K562 (cell line): Measurements from ENCODE around the gene DNAJC6. TPM values are rescaled to one million over a fixed set of nuclear protein-coding genes. Genes with fewer than 3 reads are reported as not detected.

Source experiments
- CTCFL ChIP-seq: IDR thresholded peaks from 2 replicates; pipeline ENCODE4 v1.6.1; 2011; ENCODE audit warnings: borderline replicate concordance, low read depth, mild to moderate bottlenecking, moderate library complexity, low read length; ENCODE audit not compliant: insufficient read depth, poor library complexity, severe bottlenecking
- FUS ChIP-seq: fragments of 200-400 bp; formaldehyde crosslinking; optimal IDR thresholded peaks from 2 replicates; pipeline ENCODE3; 2017; ENCODE audit warnings: low read depth, low read length
- KDM4B ChIP-seq, 2 experiments: fragments of 450-650 bp in 1 of 2; sonication (generic) in 1 of 2; IDR thresholded peaks; 2 replicates each; pipeline ENCODE4 v1.6.1; 2016 to 2017; ENCODE audit warnings: borderline replicate concordance in 2 of 2, antibody characterized with exemption in 1 of 2, low read depth in 1 of 2, mild to moderate bottlenecking in 1 of 2
- KLF1 ChIP-seq: fragments of 450-650 bp; IDR thresholded peaks from 2 replicates; pipeline ENCODE4 v1.6.1; 2016; ENCODE audit warnings: missing genetic modification characterization, missing compliant biosample characterization
- MITF ChIP-seq: IDR thresholded peaks from 2 replicates; pipeline ENCODE4 v1.6.1; 2014; ENCODE audit warnings: antibody characterized with exemption
- PTBP1 ChIP-seq: fragments of 200-400 bp; formaldehyde crosslinking; IDR thresholded peaks from 2 replicates; pipeline ENCODE4 v1.6.1; 2017; ENCODE audit warnings: low read depth, low read length
- RBM25 ChIP-seq: fragments of 200-400 bp; formaldehyde crosslinking; IDR thresholded peaks from 2 replicates; pipeline ENCODE4 v1.6.1; 2018; ENCODE audit warnings: low read length, low read depth, moderate library complexity; ENCODE audit not compliant: severe bottlenecking
- RBM39 ChIP-seq: fragments of 200-400 bp; formaldehyde crosslinking; optimal IDR thresholded peaks from 2 replicates; pipeline ENCODE3; 2018; ENCODE audit warnings: low read depth, low read length
- RUNX1 ChIP-seq: sonication (generic); IDR thresholded peaks from 2 replicates; pipeline ENCODE4 v1.6.1; 2016; ENCODE audit warnings: antibody characterized with exemption, low read depth
- ZBTB7A ChIP-seq: IDR thresholded peaks from 2 replicates; pipeline ENCODE4 v1.6.1; 2011; ENCODE audit warnings: low read depth, mild to moderate bottlenecking, low read length, moderate library complexity, borderline replicate concordance; ENCODE audit not compliant: control insufficient read depth
- ZNF121 ChIP-seq: sonication (generic); formaldehyde crosslinking; conservative IDR thresholded peaks from 2 replicates; pipeline ENCODE4 v1.8.0; 2022; ENCODE audit warnings: missing genetic modification reagents
- polyA plus RNA-seq, 8 experiments: library from polyadenylated mRNA; depleted of rRNA in 4 of 8; stranded (reverse) in 5 of 8; unstranded in 3 of 8; fragments of >200 nt; fragmentation: Nextera tagmentation in 2 of 8; fragmentation: Illumina TruSeq in 1 of 8; extraction: Ambion mirVana in 2 of 8; extraction: Trizol in 1 of 8; gene quantifications; 2 replicates each; pipeline versions ENCODE4 v1.2.1 to v1.2.3, GENCODE V29; 2011 to 2014; ENCODE audit warnings: inconsistent platforms in 1 of 8, missing spikeins in 1 of 8
- total RNA-seq, 7 experiments: library from RNA; depleted of rRNA in 6 of 7; stranded (reverse); fragments of >200 nt in 6 of 7; fragmentation: Illumina TruSeq in 2 of 7; extraction: Trizol in 2 of 7; gene quantifications; 2 replicates each; pipeline versions ENCODE4 v1.2.1 to v1.2.3, GENCODE V29; 2011 to 2021; ENCODE audit warnings: low replicate concordance in 1 of 7
- TF ChIP-seq, protein P1 (sequence below), 2 experiments: fragments of 450-650 bp; formaldehyde crosslinking in 1 of 2; IDR thresholded peaks; 2 replicates each; pipeline versions ENCODE4 v1.4.0 to v1.6.1; 2014 to 2020; ENCODE audit warnings: mild to moderate bottlenecking in 2 of 2, borderline replicate concordance in 1 of 2, low read depth in 1 of 2
- TF ChIP-seq, protein P2 (sequence below): sonication (generic); formaldehyde crosslinking; IDR thresholded peaks from 2 replicates; pipeline ENCODE4 v1.8.1; 2022; ENCODE audit warnings: missing genetic modification reagents

Gene DNAJC6
- total and polyA plus RNA-seq, 9 of the 15 experiments (the other 6 are each of a cell fraction or from before 2014, with no cell fraction given): 6.7 to 78.7 (median 28.0) TPM

DNA sequence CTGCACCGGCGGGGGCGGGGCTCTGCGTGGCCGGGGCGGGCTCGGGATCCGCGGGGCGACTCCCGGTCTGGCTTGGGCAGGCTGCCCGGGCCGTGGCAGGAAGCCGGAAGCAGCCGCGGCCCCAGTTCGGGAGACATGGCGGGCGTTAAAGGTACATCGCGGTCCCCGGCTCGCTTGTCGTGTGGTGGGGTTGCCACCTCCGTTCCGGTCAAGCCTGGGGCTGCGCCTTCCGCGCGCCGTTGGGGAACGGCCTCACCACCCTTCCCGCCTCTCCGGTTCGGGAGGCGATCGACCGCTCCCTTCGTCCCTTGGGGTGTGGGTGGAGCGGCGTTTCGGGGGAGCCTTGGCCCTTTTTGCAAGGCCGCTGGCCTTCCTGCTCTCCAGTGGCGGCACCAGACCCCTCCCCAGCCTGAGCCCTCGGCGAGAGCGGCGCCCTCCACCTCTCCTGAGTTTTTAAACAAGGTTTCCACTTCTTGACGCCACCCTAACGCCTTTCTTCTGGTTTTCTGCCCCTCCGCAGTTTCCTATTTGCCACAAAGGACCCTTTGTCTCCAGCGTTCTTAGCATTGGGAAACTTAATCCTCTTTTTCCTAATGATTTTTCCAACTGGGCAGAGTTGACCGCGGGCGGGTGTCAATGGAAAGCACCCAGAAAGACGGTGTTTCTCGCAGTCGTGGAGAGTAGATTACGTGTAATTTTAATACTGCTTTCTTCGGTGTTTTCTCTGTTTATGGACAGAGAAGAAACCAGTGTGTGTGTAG lies 111.4 kb downstream of the DNAJC6 start, which contains the start of the genes LEPR and LEPROT (continued):
- TF ChIP-seq, protein P1, sequence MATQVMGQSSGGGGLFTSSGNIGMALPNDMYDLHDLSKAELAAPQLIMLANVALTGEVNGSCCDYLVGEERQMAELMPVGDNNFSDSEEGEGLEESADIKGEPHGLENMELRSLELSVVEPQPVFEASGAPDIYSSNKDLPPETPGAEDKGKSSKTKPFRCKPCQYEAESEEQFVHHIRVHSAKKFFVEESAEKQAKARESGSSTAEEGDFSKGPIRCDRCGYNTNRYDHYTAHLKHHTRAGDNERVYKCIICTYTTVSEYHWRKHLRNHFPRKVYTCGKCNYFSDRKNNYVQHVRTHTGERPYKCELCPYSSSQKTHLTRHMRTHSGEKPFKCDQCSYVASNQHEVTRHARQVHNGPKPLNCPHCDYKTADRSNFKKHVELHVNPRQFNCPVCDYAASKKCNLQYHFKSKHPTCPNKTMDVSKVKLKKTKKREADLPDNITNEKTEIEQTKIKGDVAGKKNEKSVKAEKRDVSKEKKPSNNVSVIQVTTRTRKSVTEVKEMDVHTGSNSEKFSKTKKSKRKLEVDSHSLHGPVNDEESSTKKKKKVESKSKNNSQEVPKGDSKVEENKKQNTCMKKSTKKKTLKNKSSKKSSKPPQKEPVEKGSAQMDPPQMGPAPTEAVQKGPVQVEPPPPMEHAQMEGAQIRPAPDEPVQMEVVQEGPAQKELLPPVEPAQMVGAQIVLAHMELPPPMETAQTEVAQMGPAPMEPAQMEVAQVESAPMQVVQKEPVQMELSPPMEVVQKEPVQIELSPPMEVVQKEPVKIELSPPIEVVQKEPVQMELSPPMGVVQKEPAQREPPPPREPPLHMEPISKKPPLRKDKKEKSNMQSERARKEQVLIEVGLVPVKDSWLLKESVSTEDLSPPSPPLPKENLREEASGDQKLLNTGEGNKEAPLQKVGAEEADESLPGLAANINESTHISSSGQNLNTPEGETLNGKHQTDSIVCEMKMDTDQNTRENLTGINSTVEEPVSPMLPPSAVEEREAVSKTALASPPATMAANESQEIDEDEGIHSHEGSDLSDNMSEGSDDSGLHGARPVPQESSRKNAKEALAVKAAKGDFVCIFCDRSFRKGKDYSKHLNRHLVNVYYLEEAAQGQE (IDR thresholded peaks at IDR 0.05; ENCODE audit: borderline replicate concordance): no peak; the same call in 1 of the 2 replicates
- TF ChIP-seq, protein P1 (CRISPR knock-in tag; IDR thresholded peaks at IDR 0.05; ENCODE audit: low read depth): peak; percentile 64; the same call in 1 of the 2 replicates
- TF ChIP-seq, protein P2, sequence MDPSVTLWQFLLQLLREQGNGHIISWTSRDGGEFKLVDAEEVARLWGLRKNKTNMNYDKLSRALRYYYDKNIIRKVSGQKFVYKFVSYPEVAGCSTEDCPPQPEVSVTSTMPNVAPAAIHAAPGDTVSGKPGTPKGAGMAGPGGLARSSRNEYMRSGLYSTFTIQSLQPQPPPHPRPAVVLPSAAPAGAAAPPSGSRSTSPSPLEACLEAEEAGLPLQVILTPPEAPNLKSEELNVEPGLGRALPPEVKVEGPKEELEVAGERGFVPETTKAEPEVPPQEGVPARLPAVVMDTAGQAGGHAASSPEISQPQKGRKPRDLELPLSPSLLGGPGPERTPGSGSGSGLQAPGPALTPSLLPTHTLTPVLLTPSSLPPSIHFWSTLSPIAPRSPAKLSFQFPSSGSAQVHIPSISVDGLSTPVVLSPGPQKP (CRISPR knock-in tag): no peak
- TF ChIP-seq CTCFL: peak; percentile 14
- no peak for TF ChIP-seq PTBP1
- TF ChIP-seq RBM25: no peak
- no peak for TF ChIP-seq ZBTB7A
- TF ChIP-seq RUNX1: 0 out of 2 replicates have a peak, but pooled peaks have one; percentile 59
- no peak for TF ChIP-seq KLF1 (tag)
- TF ChIP-seq FUS: no peak
- no peak for TF ChIP-seq ZNF121 (CRISPR knock-in tag)
- no peak for TF ChIP-seq MITF
- peak in 1 of 2 experiments; percentile 27; a peak in 1 of 4 replicates for TF ChIP-seq KDM4B (IDR thresholded peaks at IDR 0.05; ENCODE audit: borderline replicate concordance in 2 of 2, low read depth in 1 of 2)
- TF ChIP-seq RBM39: no peak
